Activated naive CD8-positive, alpha-beta T cell (primary cell): ENCODE measurements around the gene C17orf107.
"Not testable (repeated sequence)": the region's sequence is repeated elsewhere in the genome, so short reads cannot be mapped to it uniquely, and the experiment has no call there.

ENCODE experiments used
- H3K27ac Mint-ChIP-seq: one replicate; pipeline ENCODE4 v1.8.0; 2021; ENCODE audit warnings: mixed read lengths
- H3K27me3 Mint-ChIP-seq: one replicate; pipeline ENCODE4 v1.8.0; 2021; ENCODE audit warnings: mixed read lengths
- H3K36me3 Mint-ChIP-seq: one replicate; pipeline ENCODE4 v1.8.0; 2021; ENCODE audit warnings: mixed read lengths
- H3K4me1 Mint-ChIP-seq: one replicate; pipeline ENCODE4 v1.8.0; 2021; ENCODE audit warnings: low read depth, mixed read lengths
- H3K4me3 Mint-ChIP-seq: one replicate; pipeline ENCODE4 v1.8.0; 2021; ENCODE audit warnings: mild to moderate bottlenecking, mixed read lengths
- H3K9me3 Mint-ChIP-seq: one replicate; pipeline ENCODE4 v1.8.0; 2021; ENCODE audit warnings: low read depth, mixed read lengths

C17orf107 gene

GRCh38 chr17:4899341-4900230 is at the start of gene C17orf107:
Gene C17orf107, plus strand, starts transcription at chr17:4899536. Its CDS starts 227 bp downstream, at chr17:4899763.
- peak within 1 kb of the TSS; percentile 93 for H3K4me3 Mint-ChIP-seq
- H3K27ac Mint-ChIP-seq = peak within 1 kb of the TSS; percentile 92
- peaks cover 35% of the 10 kb centered on the region for H3K4me1 Mint-ChIP-seq
- H3K9me3 Mint-ChIP-seq = no peaks in the 10 kb centered on the region
- no peaks in the 10 kb centered on the region for H3K36me3 Mint-ChIP-seq
- H3K27me3 Mint-ChIP-seq = no peaks in the 10 kb centered on the region

GRCh38 chr17:4850246-4850645 is 49.1 kb upstream of the C17orf107 start:
- Mint-ChIP-seq H3K36me3 (peaks cover 3% of the 10 kb centered on the region), H3K9me3 (no peaks in the 10 kb centered on the region), H3K4me1 (peaks cover 34% of the 10 kb centered on the region), H3K27ac (no peak overlapping the region), H3K27me3 (no peaks in the 10 kb centered on the region), H3K4me3 (no peak overlapping the region)

GRCh38 chr17:4851084-4851483 is 48.3 kb upstream of the C17orf107 start:
- no peaks in the 10 kb centered on the region for H3K9me3 Mint-ChIP-seq
- H3K36me3 Mint-ChIP-seq = peaks cover 3% of the 10 kb centered on the region
- no peak overlapping the region for H3K27ac Mint-ChIP-seq
- peak overlapping the region; percentile 14 for H3K4me3 Mint-ChIP-seq
- H3K27me3 Mint-ChIP-seq = no peaks in the 10 kb centered on the region
- H3K4me1 Mint-ChIP-seq = peaks cover 32% of the 10 kb centered on the region

- Mint-ChIP-seq H3K4me1 (peaks cover 30% of the 10 kb centered on the region), H3K27me3 (no peaks in the 10 kb centered on the region), H3K36me3 (peaks cover 1% of the 10 kb centered on the region), H3K27ac (no peak overlapping the region), H3K9me3 (no peaks in the 10 kb centered on the region), H3K4me3 (no peak overlapping the region)
Observed at GRCh38 chr17:4852567-4853207, 46.6 kb upstream of the C17orf107 start.

GRCh38 chr17:4853208-4853671 is 46.1 kb upstream of the C17orf107 start:
- H3K4me1 Mint-ChIP-seq = peaks cover 30% of the 10 kb centered on the region
- no peak overlapping the region for H3K4me3 Mint-ChIP-seq
- no peaks in the 10 kb centered on the region for H3K27me3 Mint-ChIP-seq
- no peak overlapping the region for H3K27ac Mint-ChIP-seq
- no peaks in the 10 kb centered on the region for H3K9me3 Mint-ChIP-seq
- peaks cover 3% of the 10 kb centered on the region for H3K36me3 Mint-ChIP-seq

- Mint-ChIP-seq H3K4me1 (peaks cover 32% of the 10 kb centered on the region), H3K9me3 (no peaks in the 10 kb centered on the region), H3K36me3 (peaks cover 3% of the 10 kb centered on the region), H3K27ac (no peak overlapping the region), H3K27me3 (no peaks in the 10 kb centered on the region), H3K4me3 (no peak overlapping the region)
Observed at GRCh38 chr17:4854111-4854681, 45.1 kb upstream of the C17orf107 start.

GRCh38 chr17:4856271-4856936 is 42.9 kb upstream of the C17orf107 start:
- Mint-ChIP-seq H3K36me3 (peaks cover 7% of the 10 kb centered on the region), H3K27ac (no peak overlapping the region), H3K4me1 (peaks cover 24% of the 10 kb centered on the region), H3K4me3 (no peak overlapping the region), H3K9me3 (no peaks in the 10 kb centered on the region), H3K27me3 (no peaks in the 10 kb centered on the region)

GRCh38 chr17:4856937-4857314 is 42.4 kb upstream of the C17orf107 start:
- Mint-ChIP-seq H3K9me3 (no peaks in the 10 kb centered on the region), H3K4me3 (no peak overlapping the region), H3K27ac (no peak overlapping the region), H3K4me1 (peaks cover 23% of the 10 kb centered on the region), H3K36me3 (peaks cover 7% of the 10 kb centered on the region), H3K27me3 (no peaks in the 10 kb centered on the region)

GRCh38 chr17:4857347-4857746 is 42.0 kb upstream of the C17orf107 start:
- H3K27ac Mint-ChIP-seq, H3K27me3 Mint-ChIP-seq, H3K9me3 Mint-ChIP-seq, H3K36me3 Mint-ChIP-seq, H3K4me3 Mint-ChIP-seq: not testable (repeated sequence)
- peaks cover 19% of the 10 kb centered on the region for H3K4me1 Mint-ChIP-seq

- Mint-ChIP-seq H3K4me1 (peaks cover 20% of the 10 kb centered on the region), H3K27me3 (no peaks in the 10 kb centered on the region), H3K36me3 (peaks cover 7% of the 10 kb centered on the region), H3K4me3 (no peak overlapping the region), H3K9me3 (no peaks in the 10 kb centered on the region), H3K27ac (no peak overlapping the region)
Observed at GRCh38 chr17:4858068-4858881, 41.1 kb upstream of the C17orf107 start.

- no peaks in the 10 kb centered on the region for H3K27me3 Mint-ChIP-seq
- peaks cover 16% of the 10 kb centered on the region for H3K4me1 Mint-ChIP-seq
- no peaks in the 10 kb centered on the region for H3K9me3 Mint-ChIP-seq
- H3K27ac Mint-ChIP-seq = no peak overlapping the region
- peaks cover 7% of the 10 kb centered on the region for H3K36me3 Mint-ChIP-seq
- H3K4me3 Mint-ChIP-seq = no peak overlapping the region
Observed at GRCh38 chr17:4858882-4859260, 40.5 kb upstream of the C17orf107 start.

GRCh38 chr17:4859816-4860625 is 39.3 kb upstream of the C17orf107 start:
- Mint-ChIP-seq H3K4me3 (no peak overlapping the region), H3K9me3 (no peaks in the 10 kb centered on the region), H3K36me3 (peaks cover 7% of the 10 kb centered on the region), H3K27me3 (no peaks in the 10 kb centered on the region), H3K4me1 (peaks cover 9% of the 10 kb centered on the region), H3K27ac (no peak overlapping the region)

- peaks cover 9% of the 10 kb centered on the region for H3K4me1 Mint-ChIP-seq
- H3K36me3 Mint-ChIP-seq = peaks cover 7% of the 10 kb centered on the region
- H3K27me3 Mint-ChIP-seq = no peaks in the 10 kb centered on the region
- no peak overlapping the region for H3K4me3 Mint-ChIP-seq
- no peak overlapping the region for H3K27ac Mint-ChIP-seq
- no peaks in the 10 kb centered on the region for H3K9me3 Mint-ChIP-seq
Observed at GRCh38 chr17:4860651-4861050, 38.7 kb upstream of the C17orf107 start.
